Measurements from ENCODE around the gene SYCP3. TPM values are rescaled to one million over a fixed set of nuclear protein-coding genes. Genes with fewer than 3 reads are reported as not detected.

The SYCP3 gene
- 0.07 TPM in 1 of 2 replicates, not detected in the other for total RNA-seq (ENCODE audit: low replicate concordance)
- long read RNA-seq = 0 reads

- H3K27ac Mint-ChIP-seq = no peak within 1 kb of the TSS
- no peaks in the 10 kb centered on the region for H3K4me1 Mint-ChIP-seq (ENCODE audit: unreplicated experiment)
- H3K36me3 Mint-ChIP-seq = peaks cover 19% of the 10 kb centered on the region
- DNase-seq (ENCODE audit: extremely low spot score, unreplicated experiment) = no peak
- TF ChIP-seq CTCF (conservative IDR thresholded peaks at IDR 0.05) = no peak
- H3K9me3 Mint-ChIP-seq = no peaks in the 10 kb centered on the region
- no peak within 1 kb of the TSS for H3K4me3 Mint-ChIP-seq
- no peaks in the 10 kb centered on the region for H3K27me3 Mint-ChIP-seq
These were observed at the start of gene SYCP3 for GRCh38 chr12:101738920-101739665. SYCP3 (minus strand) TSS chr12:101739462; CDS start chr12:101737935, 1,527 bp downstream.

- Mint-ChIP-seq H3K36me3 (peaks cover 25% of the 10 kb centered on the region), H3K4me3 (no peak overlapping the region)
These were observed 46.4 kb upstream of the SYCP3 start for GRCh38 chr12:101785671-101786070.

GRCh38 chr12:101784376-101784775, 45.1 kb upstream of the SYCP3 start:
- no peak for DNase-seq (ENCODE audit: extremely low spot score, unreplicated experiment)
- H3K27me3 Mint-ChIP-seq = no peaks in the 10 kb centered on the region
- peaks cover 17% of the 10 kb centered on the region for H3K36me3 Mint-ChIP-seq
- no peaks in the 10 kb centered on the region for H3K9me3 Mint-ChIP-seq
- H3K4me3 Mint-ChIP-seq = no peak overlapping the region
- H3K27ac Mint-ChIP-seq = no peak overlapping the region
- TF ChIP-seq CTCF (conservative IDR thresholded peaks at IDR 0.05) = no peak
- H3K4me1 Mint-ChIP-seq (ENCODE audit: unreplicated experiment) = peaks cover 10% of the 10 kb centered on the region

More at GRCh38 chr12:101785671-101786070, 46.4 kb upstream of the SYCP3 start:
- Mint-ChIP-seq H3K27me3 (no peaks in the 10 kb centered on the region), H3K4me1 (ENCODE audit: unreplicated experiment) (peaks cover 10% of the 10 kb centered on the region), H3K27ac (no peak overlapping the region), H3K9me3 (no peaks in the 10 kb centered on the region)
- no peak for TF ChIP-seq CTCF (conservative IDR thresholded peaks at IDR 0.05)
- no peak for DNase-seq (ENCODE audit: extremely low spot score, unreplicated experiment)

- no peak for TF ChIP-seq CTCF (conservative IDR thresholded peaks at IDR 0.05)
- Mint-ChIP-seq H3K4me3 (no peak overlapping the region), H3K4me1 (ENCODE audit: unreplicated experiment) (peaks cover 10% of the 10 kb centered on the region), H3K9me3 (no peaks in the 10 kb centered on the region), H3K27me3 (no peaks in the 10 kb centered on the region), H3K27ac (no peak overlapping the region), H3K36me3 (peaks cover 13% of the 10 kb centered on the region)
- no peak for DNase-seq (ENCODE audit: extremely low spot score, unreplicated experiment)
These were observed 44.6 kb upstream of the SYCP3 start for GRCh38 chr12:101783838-101784237.

- TF ChIP-seq CTCF (conservative IDR thresholded peaks at IDR 0.05) = no peak
- H3K9me3 Mint-ChIP-seq = no peaks in the 10 kb centered on the region
- H3K27ac Mint-ChIP-seq = peak overlapping the region; percentile 83
- peaks cover 13% of the 10 kb centered on the region for H3K36me3 Mint-ChIP-seq
- no peak for DNase-seq (ENCODE audit: extremely low spot score, unreplicated experiment)
- H3K27me3 Mint-ChIP-seq = no peaks in the 10 kb centered on the region
- H3K4me1 Mint-ChIP-seq (ENCODE audit: unreplicated experiment) = peaks cover 10% of the 10 kb centered on the region
- peak overlapping the region; percentile 9 for H3K4me3 Mint-ChIP-seq
These were observed 43.9 kb upstream of the SYCP3 start for GRCh38 chr12:101783150-101783549.
